Transverse colon (tissue), 4 donors: ENCODE measurements around the gene CACNA1C. TPM values are rescaled to one million over a fixed set of nuclear protein-coding genes. Genes with fewer than 3 reads are reported as not detected.
A peak's percentile ranks its signal among the peaks of the same experiment; 100 is the strongest.

Source experiments
- DNase-seq: peaks from one replicate; pipeline ENCODE4 v3.0.0-alpha.2; 2019
- H3K27ac ChIP-seq, 4 donors: fragments of 200-600 bp; sonication (generic); 2 replicates each; pipeline ENCODE4 v1.5.1; 2016 to 2018; ENCODE audit warnings: inconsistent platforms in 4 of 4
- H3K27me3 ChIP-seq: fragments of 200-600 bp; sonication (generic); 2 replicates; pipeline ENCODE4 v1.5.1; 2017; ENCODE audit warnings: inconsistent platforms
- H3K36me3 ChIP-seq, 4 donors: fragments of 200-600 bp; sonication (generic); 2 replicates each; pipeline ENCODE4 v1.5.1; 2017 to 2019; ENCODE audit warnings: inconsistent platforms in 4 of 4
- H3K4me1 ChIP-seq, 4 donors: fragments of 200-600 bp; sonication (generic); 2 replicates each; pipeline ENCODE4 v1.5.1; 2017 to 2020; ENCODE audit warnings: inconsistent platforms in 4 of 4
- H3K4me3 ChIP-seq, 4 donors: fragments of 200-600 bp; sonication (generic); 1 replicate in 1 of 4; 2 replicates in 3 of 4; pipeline versions ENCODE4 v1.5.1 to v1.6.1; 2017 to 2019; ENCODE audit warnings: inconsistent platforms in 4 of 4
- H3K9me3 ChIP-seq, 2 donors: fragments of 200-600 bp; sonication (generic); 2 replicates each; pipeline ENCODE4 v1.5.1; 2017 to 2019; ENCODE audit warnings: inconsistent platforms in 2 of 2
- EP300 ChIP-seq: sonication (generic); formaldehyde crosslinking; IDR thresholded peaks from one replicate; pipeline ENCODE4 v1.6.1; 2017; ENCODE audit warnings: antibody characterized with exemption, low read depth
- POLR2A ChIP-seq: fragments of 450-650 bp; IDR thresholded peaks from one replicate; pipeline ENCODE4 v1.6.1; 2016; ENCODE audit warnings: antibody characterized with exemption, mild to moderate bottlenecking, moderate library complexity
- POLR2AphosphoS5 ChIP-seq, 3 donors: sonication (generic); formaldehyde crosslinking; IDR thresholded peaks; one replicate each; pipeline ENCODE4 v1.6.1; 2016; ENCODE audit warnings: antibody characterized with exemption in 3 of 3
- WGBS, 2 donors: methylation state at CpG; one replicate each; pipeline ENCODE4 v1.1.5; 2018; ENCODE audit warnings: low coverage in 1 of 2; 5-methylcytosine and 5-hydroxymethylcytosine counted together
- in situ Hi-C, 4 donors: fragments of 200-750 bp; cut with MboI; loops; one replicate each; pipeline versions ENCODE4 v1.15.0 to v1.15.1; 2017; ENCODE audit warnings: low sequenced_read_pairs in 3 of 4, low pct_ligation_motif_present in 1 of 4, low pct_unique_long_range_greater_than_20kb in 1 of 4
- intact Hi-C: fragments of 100-400 bp; cut with DNase I; formaldehyde crosslinking; loops from one replicate; pipeline ENCODE4 v1.15.1; 2023; ENCODE audit warnings: low total_unique reads
- total RNA-seq, 4 donors: library from RNA; depleted of rRNA; stranded (reverse); fragments of >200 nt; gene quantifications; one replicate each; pipeline ENCODE4 v1.1.0, GENCODE V29; 2016
- TF ChIP-seq, protein P1 (sequence below), 5 experiments: fragments of 200-600 bp in 3 of 5; fragments of 450-650 bp in 2 of 5; sonication (generic) in 3 of 5; IDR thresholded peaks; 1 replicate in 2 of 5; 2 replicates in 3 of 5; pipeline ENCODE4 v1.5.1; 2016 to 2017; ENCODE audit warnings: antibody characterized with exemption in 5 of 5, inconsistent platforms in 3 of 5, mild to moderate bottlenecking in 2 of 5, moderate library complexity in 1 of 5

The CACNA1C gene
- total RNA-seq, 4 donors from 2014 or later: 18.8 to 35.2 (median 24.8) TPM

GRCh38 chr12:2288471-2288870, 235.7 kb downstream of the CACNA1C start:
- no peak overlapping the region for H3K4me3 ChIP-seq
- WGBS, 2 donors: 87% methylated on average over 4 of the region's 4 CpGs; no CpG with 5 or more reads in 1 of the 2 donors
- no peak for DNase-seq
- H3K27me3 ChIP-seq: no peaks in the 10 kb centered on the region
- no peaks in the 10 kb centered on the region for H3K36me3 ChIP-seq
- intact Hi-C loops: no loop called here
- no peak for TF ChIP-seq POLR2A
- TF ChIP-seq POLR2AphosphoS5 (IDR thresholded peaks at IDR 0.05): no peak
- no peak for TF ChIP-seq EP300
- TF ChIP-seq, protein P1, sequence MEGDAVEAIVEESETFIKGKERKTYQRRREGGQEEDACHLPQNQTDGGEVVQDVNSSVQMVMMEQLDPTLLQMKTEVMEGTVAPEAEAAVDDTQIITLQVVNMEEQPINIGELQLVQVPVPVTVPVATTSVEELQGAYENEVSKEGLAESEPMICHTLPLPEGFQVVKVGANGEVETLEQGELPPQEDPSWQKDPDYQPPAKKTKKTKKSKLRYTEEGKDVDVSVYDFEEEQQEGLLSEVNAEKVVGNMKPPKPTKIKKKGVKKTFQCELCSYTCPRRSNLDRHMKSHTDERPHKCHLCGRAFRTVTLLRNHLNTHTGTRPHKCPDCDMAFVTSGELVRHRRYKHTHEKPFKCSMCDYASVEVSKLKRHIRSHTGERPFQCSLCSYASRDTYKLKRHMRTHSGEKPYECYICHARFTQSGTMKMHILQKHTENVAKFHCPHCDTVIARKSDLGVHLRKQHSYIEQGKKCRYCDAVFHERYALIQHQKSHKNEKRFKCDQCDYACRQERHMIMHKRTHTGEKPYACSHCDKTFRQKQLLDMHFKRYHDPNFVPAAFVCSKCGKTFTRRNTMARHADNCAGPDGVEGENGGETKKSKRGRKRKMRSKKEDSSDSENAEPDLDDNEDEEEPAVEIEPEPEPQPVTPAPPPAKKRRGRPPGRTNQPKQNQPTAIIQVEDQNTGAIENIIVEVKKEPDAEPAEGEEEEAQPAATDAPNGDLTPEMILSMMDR (IDR thresholded peaks at IDR 0.05): no peak
- in situ Hi-C loops: loop anchor here in 2 of 4 donors (10.0 kb wide), 1 partner anchor 234 kb away; the partner anchor contains the start of gene CACNA1C (in 2 of the 2)
- H3K9me3 ChIP-seq: no peaks in the 10 kb centered on the region
- peaks cover 16 to 46% (median 21%) of the 10 kb centered on the region in 4 donors for H3K4me1 ChIP-seq
- peak overlapping the region; percentile 70 to 84 (median 74) for H3K27ac ChIP-seq

- H3K27ac ChIP-seq: peak overlapping the region in 2 of 4 donors; percentile 39 to 71
Measured at GRCh38 chr12:2288875-2289274, 236.1 kb downstream of the CACNA1C start.

GRCh38 chr12:2289525-2289924, 236.7 kb downstream of the CACNA1C start:
- H3K4me3 ChIP-seq: no peak overlapping the region
- peak overlapping the region in 2 of 4 donors; percentile 39 for H3K27ac ChIP-seq
- 91 to 97% methylated on average over 6 to 10 of the region's 10 CpGs for WGBS, 2 donors
- no peaks in the 10 kb centered on the region for H3K36me3 ChIP-seq
- TF ChIP-seq POLR2A (no peak), POLR2AphosphoS5 (IDR thresholded peaks at IDR 0.05) (no peak), EP300 (no peak)
- TF ChIP-seq, protein P1 (IDR thresholded peaks at IDR 0.05): no peak
- peaks cover 10 to 35% (median 13%) of the 10 kb centered on the region in 4 donors for H3K4me1 ChIP-seq
- H3K9me3 ChIP-seq: no peaks in the 10 kb centered on the region
- no peaks in the 10 kb centered on the region for H3K27me3 ChIP-seq
- DNase-seq: no peak
- intact Hi-C loops (no loop called here), in situ Hi-C loops (loop anchor here in 2 of 4 donors (10.0 kb wide), 1 partner anchor 235 kb away; the partner anchor contains the start of gene CACNA1C (in 2 of the 2))

More at GRCh38 chr12:2288875-2289274, 236.1 kb downstream of the CACNA1C start:
- WGBS, 2 donors: 48 to 76% methylated on average over 2 to 5 of the region's 5 CpGs
- Histone ChIP-seq H3K36me3 (no peaks in the 10 kb centered on the region), H3K4me3 (no peak overlapping the region), H3K9me3 (no peaks in the 10 kb centered on the region), H3K27me3 (no peaks in the 10 kb centered on the region), H3K4me1 (peaks cover 14 to 41% (median 17%) of the 10 kb centered on the region in 4 donors)
- intact Hi-C loops (no loop called here), in situ Hi-C loops (loop anchor here in 2 of 4 donors (10.0 kb wide), 1 partner anchor 234 kb away; the partner anchor contains the start of gene CACNA1C (in 2 of the 2))
- no peak for DNase-seq
- no peak for TF ChIP-seq EP300
- no peak for TF ChIP-seq POLR2AphosphoS5 (IDR thresholded peaks at IDR 0.05)
- TF ChIP-seq, protein P1 (IDR thresholded peaks at IDR 0.05): no peak
- TF ChIP-seq POLR2A: no peak

GRCh38 chr12:2290091-2290490, 237.3 kb downstream of the CACNA1C start:
- DNase-seq: no peak
- WGBS, 2 donors: 89 to 100% methylated on average over 1 to 4 of the region's 4 CpGs
- H3K36me3 ChIP-seq: no peaks in the 10 kb centered on the region

More at GRCh38 chr12:2290091-2290490, 237.3 kb downstream of the CACNA1C start:
- TF ChIP-seq POLR2A (no peak), POLR2AphosphoS5 (IDR thresholded peaks at IDR 0.05) (no peak)
- Histone ChIP-seq H3K4me1 (peaks cover 8 to 29% (median 11%) of the 10 kb centered on the region in 4 donors), H3K27me3 (no peaks in the 10 kb centered on the region), H3K4me3 (no peak overlapping the region), H3K27ac (peak overlapping the region; percentile 2 to 39 (median 28)), H3K9me3 (no peaks in the 10 kb centered on the region)
- in situ Hi-C loops: no loop called here
- intact Hi-C loops: no loop called here
